ENCODE results near the gene POLR3H.
"Not testable (repeated sequence)": the region's sequence is repeated elsewhere in the genome, so short reads cannot be mapped to it uniquely, and the experiment has no call there.

The POLR3H gene

DNA sequence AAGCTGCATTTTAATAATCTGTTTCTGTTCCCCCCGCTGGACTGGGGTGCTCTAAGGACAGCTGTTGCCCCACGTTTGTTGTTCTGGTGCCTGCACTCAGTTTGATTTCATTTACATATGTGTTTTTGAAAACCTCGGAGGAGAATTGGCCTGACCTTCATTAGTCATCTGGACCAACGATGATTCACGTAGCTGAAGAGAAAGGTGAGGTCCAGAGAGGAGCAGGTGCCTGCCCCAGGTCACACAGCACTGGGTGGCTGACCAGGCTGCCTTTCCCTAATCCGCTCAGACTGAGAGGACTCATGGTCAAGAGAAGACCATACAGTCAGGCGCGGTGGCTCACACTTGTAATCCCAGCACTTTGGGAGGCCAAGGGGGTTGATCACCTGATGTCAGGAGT is 20.3 kb upstream of the POLR3H start:
- no peak for DNase-seq (ENCODE audit: low read depth in 2 of 2)

DNA sequence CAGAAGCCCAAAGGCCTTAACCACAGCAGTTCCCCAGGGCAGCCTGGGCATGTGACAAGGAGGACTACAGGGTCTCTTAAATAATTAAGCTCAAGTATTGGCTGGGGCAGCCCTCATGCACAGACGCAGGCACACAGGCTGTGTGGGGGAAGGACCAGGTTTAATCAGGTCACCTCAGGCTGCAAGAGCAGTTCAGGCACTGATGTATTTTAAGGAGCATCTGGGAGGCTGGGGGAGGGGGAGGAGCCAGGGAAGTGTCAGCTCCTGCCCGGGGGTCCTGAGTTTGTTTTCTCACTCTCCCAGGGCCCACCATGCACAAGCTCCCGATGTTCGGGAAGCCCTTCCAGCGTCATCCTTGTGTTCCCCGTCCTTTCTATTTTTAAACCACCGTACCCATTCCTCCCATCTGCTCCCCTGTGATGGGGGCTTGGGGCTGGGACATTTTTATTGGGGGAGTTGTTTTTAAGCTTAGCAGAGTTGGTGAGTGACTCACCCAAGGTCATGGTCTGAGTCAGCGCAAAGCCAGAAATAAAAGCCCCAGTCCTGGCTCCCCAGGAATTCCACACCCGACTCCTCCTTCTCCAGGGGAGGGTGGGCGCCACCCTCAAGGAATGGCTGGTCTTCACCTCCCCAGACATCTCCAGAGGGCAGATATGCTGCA is 18.9 kb upstream of the POLR3H start:
- no peak for DNase-seq (ENCODE audit: low read depth in 2 of 2)

DNA sequence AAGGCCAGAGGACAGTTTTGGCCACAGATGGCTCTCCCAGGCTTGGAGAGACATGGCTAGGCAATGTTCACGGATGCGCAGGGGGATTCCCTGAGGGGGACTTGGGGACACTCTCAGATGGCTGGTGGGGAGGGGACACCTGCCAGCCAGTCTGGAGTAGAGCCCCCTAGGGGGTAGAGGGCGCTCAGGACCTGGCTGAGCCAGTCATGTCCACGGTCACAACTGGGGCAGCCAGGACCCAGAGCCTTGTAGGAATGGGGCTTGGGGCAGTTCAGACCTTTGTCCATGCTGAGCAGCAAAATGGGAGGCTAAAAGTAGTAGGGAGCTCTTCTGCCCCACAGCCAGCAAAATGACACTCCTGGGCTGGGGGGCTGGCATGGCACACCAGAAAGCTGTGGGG is 18.2 kb upstream of the POLR3H start:
- DNase-seq (ENCODE audit: low read depth in 2 of 2) = no peak

DNA sequence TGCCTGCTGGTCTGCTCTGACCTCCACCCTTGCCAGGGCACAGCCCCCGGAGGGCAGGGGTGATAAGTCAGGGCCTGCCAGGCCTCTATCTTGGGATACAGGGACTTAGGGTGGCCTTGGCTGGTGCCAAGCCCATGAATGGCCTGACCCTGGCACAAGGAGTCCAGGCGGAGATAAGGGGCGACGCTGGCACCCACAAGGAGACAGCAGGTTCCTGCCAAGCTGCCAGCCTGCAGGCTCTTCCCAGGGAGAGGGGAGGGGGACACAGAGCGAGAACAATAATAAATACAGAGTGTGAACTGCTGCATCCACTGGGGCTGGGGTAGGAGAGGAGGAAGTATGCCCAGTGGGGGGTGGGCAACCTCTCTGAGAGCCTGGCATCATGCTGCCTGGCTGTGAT is 17.5 kb upstream of the POLR3H start:
- DNase-seq (ENCODE audit: low read depth in 2 of 2) = no peak

DNA sequence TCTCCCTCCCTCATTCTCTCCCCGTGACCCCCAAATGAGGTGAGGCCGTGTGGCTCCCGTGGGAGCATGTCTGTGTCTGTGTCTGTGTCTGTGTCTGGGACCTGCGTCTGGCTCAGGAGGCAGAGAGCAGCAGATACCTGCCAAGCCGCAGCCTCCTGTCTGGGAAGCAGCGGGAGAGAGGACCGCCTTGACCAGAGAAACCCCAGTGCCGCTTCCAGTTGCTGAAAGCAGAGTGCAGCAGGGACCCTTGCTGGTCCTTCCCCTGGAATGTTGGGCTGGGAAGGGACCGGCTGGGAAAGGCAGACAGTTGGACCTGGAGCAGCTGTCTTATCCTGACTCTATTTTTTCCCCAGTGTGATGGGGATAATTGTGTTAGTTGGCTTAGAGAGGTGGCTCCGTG is 17.1 kb upstream of the POLR3H start:
- DNase-seq (ENCODE audit: low read depth in 2 of 2) = no peak

DNA sequence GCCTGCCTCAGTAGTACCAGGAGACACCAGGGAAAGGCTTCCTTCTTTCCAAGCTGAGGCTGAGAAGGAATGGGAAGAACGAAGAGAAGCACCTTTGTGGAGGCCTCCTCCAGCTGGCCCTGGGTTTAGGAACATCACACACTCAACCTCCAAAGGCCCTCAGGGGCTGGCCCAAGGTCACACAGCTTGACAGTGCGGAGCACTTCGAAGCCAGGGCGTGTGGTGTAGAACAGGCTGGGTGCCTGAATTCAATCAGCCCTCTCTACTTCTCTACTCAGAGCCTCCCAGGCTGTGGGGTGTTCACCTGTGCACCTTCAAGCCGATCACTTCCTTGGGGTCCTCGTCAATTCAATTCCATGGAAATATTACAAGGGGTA is 15.8 kb upstream of the POLR3H start:
- DNase-seq (ENCODE audit: low read depth in 2 of 2) = no peak

DNA sequence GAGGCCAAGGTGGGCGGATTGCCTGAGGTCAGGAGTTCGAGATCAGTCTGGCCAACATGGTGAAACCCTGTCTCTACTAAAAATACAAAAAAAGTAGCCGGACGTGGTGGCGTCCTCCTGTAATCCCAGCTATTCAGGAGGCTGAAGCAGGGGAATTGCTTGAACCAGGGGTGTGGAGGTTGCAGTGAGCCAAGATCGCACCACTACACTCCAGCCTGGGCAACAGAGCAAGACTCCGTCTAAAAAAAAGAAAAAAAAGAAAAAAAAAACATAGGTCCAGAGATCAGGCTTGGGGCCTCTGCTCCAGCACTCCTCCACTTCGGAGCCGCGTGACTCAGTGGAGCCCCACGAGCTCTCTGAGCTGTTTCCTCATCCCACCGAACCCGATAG is 14.0 kb upstream of the POLR3H start:
- DNase-seq (ENCODE audit: low read depth in 2 of 2) = not testable (repeated sequence)

DNA sequence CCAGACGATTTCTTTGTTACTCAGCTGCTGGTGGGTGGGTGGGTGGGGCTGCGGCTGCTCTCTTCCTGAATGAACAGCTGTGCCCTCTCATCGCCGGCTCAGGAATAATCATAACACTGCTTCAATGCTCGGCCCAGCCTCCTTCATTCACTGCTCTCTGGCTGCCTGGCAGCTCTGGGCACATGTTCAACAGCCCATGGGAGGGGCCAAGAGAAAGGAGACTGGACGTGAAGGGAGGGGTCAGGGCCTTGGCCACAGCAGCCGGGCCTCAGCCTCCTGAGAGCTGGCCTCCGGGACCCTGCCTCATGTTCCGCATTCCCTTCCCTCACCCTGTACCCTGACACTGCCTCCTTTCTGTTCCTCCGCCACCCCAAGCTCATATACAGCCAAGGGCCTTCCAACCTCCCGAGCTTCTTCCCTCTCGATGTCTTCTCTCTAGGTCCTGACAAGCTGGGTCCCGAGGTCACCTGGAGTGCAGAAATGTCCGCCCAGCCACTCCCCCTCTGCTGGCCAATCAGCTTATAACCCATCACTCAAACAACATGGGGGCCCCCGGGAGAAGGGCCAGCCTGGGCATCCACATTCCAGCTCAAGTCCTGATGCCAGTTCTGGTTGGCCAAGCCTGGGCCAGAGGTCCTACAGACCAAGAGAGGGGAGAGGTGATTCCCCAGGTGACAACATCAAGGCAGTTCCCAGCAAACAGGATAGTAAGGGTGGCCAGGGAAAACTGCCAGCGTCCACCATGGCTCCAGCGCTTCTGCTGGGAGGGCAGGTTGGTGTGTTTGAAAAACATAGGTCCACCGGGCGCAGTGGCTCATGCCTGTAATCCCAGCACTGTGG is 13.4 kb upstream of the POLR3H start:
- no peak for DNase-seq (ENCODE audit: low read depth in 2 of 2)

DNA sequence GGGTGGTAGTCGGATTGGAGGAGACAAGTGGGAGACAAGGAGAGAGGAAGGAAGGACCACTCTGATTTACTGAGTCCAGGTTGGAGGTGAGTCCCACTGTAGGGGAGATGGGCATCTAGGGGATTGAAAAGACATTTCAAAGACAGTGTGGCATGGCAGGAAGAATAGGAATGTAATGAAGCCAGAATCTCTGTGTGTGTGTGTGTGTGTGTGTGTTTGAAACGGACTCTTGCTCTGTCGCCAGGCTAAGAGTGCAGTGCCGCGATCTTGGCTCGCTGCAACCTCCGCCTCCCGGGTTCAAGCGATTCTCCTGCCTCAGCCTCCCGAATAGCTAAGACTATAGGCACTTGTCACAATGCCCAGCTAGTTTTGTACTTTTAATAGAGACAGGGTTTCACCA is 12.3 kb upstream of the POLR3H start:
- DNase-seq (ENCODE audit: low read depth in 2 of 2) = no peak

DNA sequence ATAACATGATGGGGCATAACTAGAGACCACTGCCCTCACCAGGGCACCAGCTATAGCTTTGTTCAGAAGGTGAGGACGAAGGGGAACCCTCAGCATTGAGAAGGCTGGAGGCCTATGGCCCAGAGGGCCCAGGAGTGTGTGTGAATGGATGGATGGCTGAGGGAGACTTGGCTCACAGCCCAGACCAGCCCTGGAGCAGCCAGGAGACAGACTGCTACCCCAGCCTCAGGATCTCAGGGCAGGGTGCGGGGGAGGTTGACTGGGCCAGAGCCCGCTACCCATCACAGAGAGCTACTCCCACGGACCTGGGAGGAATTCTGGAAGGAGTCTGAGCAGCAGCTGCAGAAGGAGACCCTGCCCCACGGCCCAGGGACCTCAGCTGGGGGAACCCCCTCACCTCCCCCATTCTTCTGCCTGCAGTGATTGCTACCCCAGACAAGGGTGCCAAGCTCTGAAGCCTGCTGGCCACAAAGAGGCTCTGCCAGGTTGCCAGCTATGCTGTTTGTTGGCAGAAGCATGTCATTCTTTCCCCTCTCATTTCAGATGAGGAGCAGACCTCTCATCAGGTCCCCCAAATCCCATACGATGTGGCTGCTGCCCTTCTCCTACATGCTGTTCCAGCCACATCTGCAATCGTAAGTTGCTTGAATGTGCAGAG is 11.2 kb upstream of the POLR3H start:
- DNase-seq (ENCODE audit: low read depth in 2 of 2) = no peak

DNA sequence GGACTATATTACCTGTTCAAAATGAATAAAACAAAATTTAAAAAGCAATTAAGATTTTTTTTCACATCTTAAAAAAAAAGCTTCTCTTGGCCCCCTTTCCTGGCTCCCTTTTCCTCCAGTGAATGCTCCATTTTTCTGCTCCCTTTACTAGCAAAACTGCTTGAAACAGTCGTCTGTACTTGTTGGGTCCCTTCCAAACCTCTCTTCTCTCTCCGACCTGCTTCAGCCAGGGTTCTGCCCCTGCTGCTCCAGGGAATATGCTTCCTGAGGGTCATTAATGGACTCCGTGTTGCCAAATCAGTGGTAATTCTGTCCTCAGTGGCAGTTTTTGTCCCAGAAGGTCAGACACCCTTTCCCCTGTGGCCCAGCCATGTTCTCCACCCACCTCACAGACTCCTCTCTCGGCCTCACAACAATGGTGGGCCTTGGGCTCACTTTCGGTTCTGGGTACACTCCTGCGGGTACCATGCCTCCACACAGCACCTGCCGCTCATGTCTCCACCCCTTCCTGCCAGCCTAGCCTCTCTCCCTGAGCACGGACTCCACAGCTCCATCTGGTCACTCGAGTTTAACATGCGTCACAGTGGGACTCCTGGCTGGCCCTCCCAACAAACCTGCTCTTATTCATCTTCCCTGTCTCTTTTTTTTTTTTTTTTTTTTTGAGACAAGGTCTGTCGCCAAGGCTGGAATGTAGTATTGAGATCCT is 7.8 kb upstream of the POLR3H start:
- DNase-seq (ENCODE audit: low read depth in 2 of 2) = no peak

DNA sequence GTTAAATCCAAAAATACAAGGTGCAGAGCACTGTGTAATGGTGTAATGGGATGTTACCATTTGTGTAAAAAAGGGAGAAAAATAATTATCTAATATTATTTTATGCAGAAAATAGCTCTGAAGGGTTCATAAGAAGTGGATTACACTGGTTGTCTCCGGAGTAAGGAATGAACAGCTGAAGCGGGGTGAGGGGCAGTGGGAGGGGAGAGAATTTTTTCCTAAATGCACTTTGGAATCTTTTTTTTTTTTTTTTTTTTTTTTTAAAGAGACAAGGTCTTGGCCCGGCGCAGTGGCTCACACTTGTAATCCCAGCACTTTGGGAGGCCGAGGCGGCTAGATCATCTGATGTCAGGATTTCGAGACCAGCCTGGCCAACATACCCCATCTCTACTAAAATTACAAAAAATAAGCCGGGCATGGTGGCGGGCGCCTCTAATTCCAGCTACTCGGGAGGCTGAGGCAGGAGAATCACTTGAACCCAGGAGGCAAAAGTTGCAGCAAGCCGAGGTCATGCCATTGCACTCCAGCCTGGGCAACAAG is 6.8 kb upstream of the POLR3H start:
- no peak for DNase-seq (ENCODE audit: low read depth in 2 of 2)

DNA sequence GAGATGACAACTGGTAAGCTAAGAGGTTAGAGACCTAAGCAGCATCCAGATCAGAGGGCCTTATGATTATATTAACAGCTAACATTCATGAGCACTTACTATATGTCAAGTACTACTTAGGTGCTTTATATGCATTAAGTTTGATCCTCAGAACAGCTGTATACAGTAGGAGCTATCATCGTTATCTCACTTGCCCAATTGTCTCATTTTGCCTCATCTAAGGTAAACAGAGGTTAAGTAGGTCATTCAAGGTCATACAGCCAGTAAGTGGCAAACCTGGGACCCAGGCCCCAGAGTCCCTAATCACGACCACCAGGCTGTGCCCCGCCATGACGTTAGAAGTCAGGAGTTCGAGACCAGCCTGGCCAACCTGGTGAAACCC is 4.6 kb upstream of the POLR3H start:
- no peak for DNase-seq (ENCODE audit: low read depth in 2 of 2)

DNA sequence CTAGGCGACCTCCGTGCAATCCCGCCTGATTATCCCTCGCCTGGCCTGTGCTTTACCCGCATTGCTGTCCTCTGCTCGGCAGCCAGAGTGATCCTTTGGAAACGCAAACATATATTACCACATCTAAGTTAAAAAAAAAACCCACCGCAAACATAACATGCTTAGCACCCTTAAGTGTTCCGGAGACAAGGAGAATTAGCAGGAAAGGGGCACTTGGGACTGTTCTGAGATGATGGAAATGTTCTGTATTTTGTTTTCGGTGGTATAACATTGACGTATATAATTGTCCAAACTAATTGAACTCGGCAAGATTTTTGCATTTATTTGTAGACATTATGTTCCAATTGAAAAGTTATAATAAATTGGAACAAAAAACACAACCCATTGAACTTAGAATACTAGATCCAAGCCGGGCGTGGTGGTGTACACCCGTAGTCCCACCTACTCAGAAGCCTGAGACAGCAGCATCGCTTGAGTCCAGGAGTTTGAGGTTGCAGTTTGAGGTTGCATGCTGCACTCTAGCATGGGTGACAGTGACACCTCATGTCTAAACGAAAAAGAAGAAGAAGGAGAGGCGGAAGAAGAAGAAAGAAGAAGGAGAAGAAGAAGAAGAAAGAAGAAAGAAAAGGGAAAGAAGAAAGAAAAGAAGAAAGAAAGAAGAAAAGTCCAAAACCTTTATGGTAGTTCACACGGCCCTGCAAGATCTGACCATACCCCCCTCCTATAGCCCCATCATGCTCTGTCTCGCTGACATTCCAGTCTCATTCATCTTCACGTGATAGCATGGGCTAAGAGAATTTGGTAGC is 604 bp upstream of the POLR3H start:
- no peak for DNase-seq (ENCODE audit: low read depth in 2 of 2)

DNA sequence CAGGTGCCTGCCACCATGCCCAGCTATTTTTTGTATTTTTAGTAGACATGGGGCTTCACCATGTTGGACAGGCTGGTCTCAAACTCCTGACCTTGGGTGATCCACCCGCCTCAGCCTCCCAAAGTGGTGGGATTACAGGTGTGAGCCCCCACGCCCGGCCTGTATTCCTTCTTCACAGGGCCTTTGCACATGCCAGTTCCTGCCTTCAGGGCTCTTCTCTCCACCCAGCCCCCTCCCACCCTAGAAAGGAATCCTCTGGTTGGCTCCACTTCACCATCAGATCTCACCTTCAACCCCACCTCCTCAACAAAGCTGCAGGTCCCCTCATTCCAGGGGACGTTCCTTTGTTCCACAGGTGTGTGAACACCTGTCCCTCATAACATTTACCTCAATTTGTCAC is 2.0 kb downstream of the POLR3H start:
- DNase-seq (ENCODE audit: low read depth in 2 of 2) = no peak

DNA sequence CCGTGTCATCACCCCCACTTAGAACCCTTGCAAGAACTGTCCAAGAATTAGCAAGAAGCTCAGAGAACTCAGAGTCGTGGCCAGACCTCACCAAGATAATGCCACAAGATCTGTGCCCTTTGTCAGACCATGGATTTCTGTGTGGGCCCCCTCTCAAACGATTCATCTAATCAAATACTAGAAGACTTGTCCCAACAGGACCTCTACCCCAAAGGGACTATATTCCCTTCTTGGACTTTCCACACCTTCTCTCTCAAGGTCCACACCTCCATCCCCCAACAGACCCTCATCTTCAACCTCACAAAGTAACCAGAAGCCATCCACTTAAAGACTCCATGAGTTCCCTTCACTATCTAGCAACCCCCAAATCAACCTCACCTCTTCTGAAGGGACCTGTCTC is 2.8 kb downstream of the POLR3H start:
- no peak for DNase-seq (ENCODE audit: low read depth in 2 of 2)

DNA sequence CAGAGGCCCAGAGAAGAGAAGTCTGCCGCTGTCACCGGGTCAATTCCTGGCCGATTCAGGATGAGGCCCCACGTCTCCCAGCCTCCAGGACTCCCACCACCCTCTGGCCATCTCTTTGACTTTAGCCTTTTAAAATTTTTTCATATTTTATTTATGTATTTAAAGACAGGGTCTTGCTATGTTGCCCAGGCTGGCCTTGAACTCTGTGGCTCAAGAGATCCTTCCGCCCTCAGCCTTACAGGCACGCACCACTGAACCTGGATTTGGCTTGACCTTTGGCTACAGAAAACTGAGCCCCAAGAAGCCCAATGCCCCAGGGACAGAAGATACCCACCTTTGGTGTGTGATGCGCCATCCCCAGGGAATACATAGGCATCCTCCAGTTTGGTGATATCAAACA is 3.9 kb downstream of the POLR3H start:
- DNase-seq (ENCODE audit: low read depth in 2 of 2) = no peak

DNA sequence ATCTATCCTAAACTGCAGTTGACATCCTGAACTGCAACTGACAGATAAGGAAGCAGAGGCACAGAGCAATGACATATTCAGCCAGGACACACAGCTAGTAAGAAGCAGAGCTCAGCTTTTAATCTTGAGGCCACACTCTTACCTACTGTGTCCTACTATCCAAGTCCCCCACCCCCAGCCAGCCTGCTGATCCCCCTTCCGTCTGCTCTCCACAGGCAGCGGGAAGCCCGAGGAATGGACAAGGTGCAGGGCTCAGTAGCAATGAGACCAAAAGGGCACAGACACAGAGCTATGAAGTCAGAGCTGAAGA is 4.3 kb downstream of the POLR3H start:
- no peak for DNase-seq (ENCODE audit: low read depth in 2 of 2)

DNA sequence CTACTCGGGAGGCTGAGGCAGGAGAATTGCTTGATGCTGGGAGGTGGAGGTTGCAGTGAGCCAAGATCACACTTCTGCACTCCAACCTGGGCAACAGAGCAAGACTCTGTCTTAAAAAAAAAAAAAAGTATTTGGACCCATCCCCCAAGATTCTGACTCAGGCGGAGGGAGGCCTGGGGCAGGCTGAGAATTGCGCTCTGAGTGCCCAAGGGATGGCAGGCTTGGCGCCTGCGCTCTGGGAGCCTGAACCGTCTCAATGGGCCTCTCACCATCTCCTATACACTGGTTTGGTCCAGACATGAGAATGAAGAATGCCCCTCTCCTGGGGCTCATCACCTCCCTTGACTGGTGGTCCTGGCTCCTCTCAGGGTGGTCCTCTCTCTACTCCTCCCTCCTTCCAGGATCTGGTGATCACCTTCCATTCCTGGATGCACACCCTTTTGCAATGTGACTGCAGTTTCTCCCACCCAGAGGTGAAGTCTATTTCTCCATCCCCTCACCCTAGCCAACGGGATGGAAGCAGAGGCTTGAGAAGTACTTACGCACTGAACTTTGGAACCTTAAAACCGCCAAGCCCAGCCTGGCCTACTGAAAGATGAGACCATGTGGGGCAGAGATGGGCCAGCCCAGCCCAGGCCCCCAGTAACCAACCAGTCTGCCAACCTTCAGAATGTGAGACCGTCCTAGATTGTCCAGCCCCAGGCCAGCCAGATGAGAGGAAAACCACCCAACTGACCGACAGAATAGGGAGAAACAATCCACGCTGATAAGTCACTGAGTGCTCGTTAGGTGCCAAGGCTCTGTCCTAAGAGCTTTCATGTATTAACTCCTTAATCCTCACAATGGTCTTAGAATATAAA is 4.9 kb downstream of the POLR3H start:
- DNase-seq (ENCODE audit: low read depth in 2 of 2) = no peak

DNA sequence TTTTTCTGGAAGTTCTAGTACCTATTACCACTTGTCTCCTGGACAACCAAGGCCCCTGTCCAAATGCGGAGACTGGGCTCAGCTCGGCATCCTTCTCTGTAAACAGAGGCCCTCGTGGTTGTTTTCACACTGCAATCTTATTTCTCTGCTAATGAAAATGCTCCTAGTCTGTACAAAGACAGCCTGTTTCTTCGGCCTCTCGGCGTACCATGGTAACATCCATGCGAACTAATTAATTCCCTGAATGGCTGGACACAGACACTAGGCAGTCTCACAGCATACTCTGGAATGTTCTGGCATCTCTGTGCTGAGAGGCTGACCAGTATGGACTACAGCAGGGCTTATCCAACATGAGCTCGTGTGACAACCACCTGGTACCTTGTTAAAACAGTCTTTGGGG is 5.7 kb downstream of the POLR3H start:
- no peak for DNase-seq (ENCODE audit: low read depth in 2 of 2)

DNA sequence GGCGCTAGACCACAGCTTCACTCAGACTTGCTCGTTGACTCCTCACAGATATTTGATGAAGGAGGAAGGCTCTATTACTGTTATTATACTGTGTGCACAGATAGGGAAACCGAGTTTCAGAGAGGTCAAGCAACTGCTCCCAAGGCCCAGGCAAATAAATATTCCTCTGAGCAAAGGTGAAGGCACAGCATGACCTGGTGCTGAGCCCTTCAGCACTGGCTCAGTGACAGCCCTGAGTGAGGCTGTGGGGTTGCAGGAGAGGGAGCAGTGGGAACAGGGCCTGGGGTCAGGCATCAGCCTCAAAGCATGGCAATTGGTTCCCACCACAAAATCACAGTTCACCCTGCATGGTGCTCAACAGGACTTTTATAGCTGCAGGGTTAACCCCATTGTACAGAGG is 7.1 kb downstream of the POLR3H start:
- no peak for DNase-seq (ENCODE audit: low read depth in 2 of 2)

Measured in stimulated activated CD8-positive, alpha-beta memory T cell treated with anti-CD3 and anti-CD28 coated beads, Interleukin-15, amount 100 ng/mL, for 48 hours (primary cell).